K562 (cell line): ENCODE results near the gene C3. TPM values are rescaled to one million over a fixed set of nuclear protein-coding genes. Genes with fewer than 3 reads are reported as not detected.

Source experiments
- CAMTA2 ChIP-seq: fragments of 250-450 bp; sonication (Bioruptor Pico); conservative IDR thresholded peaks from 2 replicates; pipeline ENCODE4 v1.5.1; 2022
- EP300 ChIP-seq: IDR thresholded peaks from 2 replicates; pipeline ENCODE4 v1.6.1; 2012; ENCODE audit warnings: low read length, improper control_type of control experiment
- ERF ChIP-seq: fragments of 450-650 bp; formaldehyde crosslinking; IDR thresholded peaks from 2 replicates; pipeline ENCODE4 v1.4.0; 2020; ENCODE audit warnings: mild to moderate bottlenecking, mixed read lengths
- HEY1 ChIP-seq: fragments of 250-450 bp; sonication (Bioruptor Pico); IDR thresholded peaks from 2 replicates; pipeline ENCODE4 v1.5.0; 2020; ENCODE audit warnings: mild to moderate bottlenecking, moderate library complexity, borderline replicate concordance
- HIVEP1 ChIP-seq: fragments of 250-450 bp; sonication (Bioruptor Pico); IDR thresholded peaks from 2 replicates; pipeline ENCODE4 v1.4.0; 2020; ENCODE audit warnings: mild to moderate bottlenecking
- LCOR ChIP-seq: sonication (generic); formaldehyde crosslinking; IDR thresholded peaks from 2 replicates; pipeline ENCODE4 v1.8.0; 2022; ENCODE audit warnings: mild to moderate bottlenecking, missing genetic modification reagents
- LEF1 ChIP-seq: fragments of 450-650 bp; IDR thresholded peaks from 2 replicates; pipeline ENCODE4 v1.6.1; 2016; ENCODE audit warnings: mild to moderate bottlenecking
- MEF2D ChIP-seq: conservative IDR thresholded peaks from 2 replicates; pipeline ENCODE4 v1.6.1; 2016; ENCODE audit warnings: low read depth, missing genetic modification characterization, missing compliant biosample characterization
- NCOA2 ChIP-seq, 2 experiments: fragments of 450-650 bp; IDR thresholded peaks; 2 replicates each; pipeline ENCODE4 v1.6.1; 2018; ENCODE audit warnings: mild to moderate bottlenecking in 2 of 2, moderate library complexity in 1 of 2; ENCODE audit not compliant: partially characterized antibody in 2 of 2
- NCOA6 ChIP-seq: fragments of 450-650 bp; IDR thresholded peaks from 2 replicates; pipeline ENCODE4 v1.6.1; 2017; ENCODE audit warnings: mild to moderate bottlenecking
- PTBP1 ChIP-seq: fragments of 200-400 bp; formaldehyde crosslinking; IDR thresholded peaks from 2 replicates; pipeline ENCODE4 v1.6.1; 2017; ENCODE audit warnings: low read depth, low read length
- STAG1 ChIP-seq: sonication (generic); formaldehyde crosslinking; IDR thresholded peaks from 2 replicates; pipeline ENCODE4 v1.5.0; 2020; ENCODE audit warnings: missing genetic modification reagents, borderline replicate concordance
- TOE1 ChIP-seq, 2 experiments: fragments of 450-650 bp in 1 of 2; sonication (generic) in 1 of 2; formaldehyde crosslinking in 1 of 2; IDR thresholded peaks; 2 replicates each; pipeline versions ENCODE4 v1.7.1 to v1.8.0; 2016 to 2022; ENCODE audit warnings: borderline replicate concordance in 2 of 2, mild to moderate bottlenecking in 2 of 2, antibody characterized with exemption in 1 of 2, inconsistent platforms in 1 of 2, low read depth in 1 of 2, missing genetic modification reagents in 1 of 2, moderate library complexity in 1 of 2
- ZNF277 ChIP-seq: fragments of 250-450 bp; sonication (Bioruptor Pico); IDR thresholded peaks from 2 replicates; pipeline ENCODE4 v1.8.0; 2022; ENCODE audit warnings: inconsistent platforms, mild to moderate bottlenecking, moderate library complexity, borderline replicate concordance
- ZNF384 ChIP-seq: IDR thresholded peaks from 2 replicates; pipeline ENCODE4 v1.6.1; 2012; ENCODE audit warnings: low read depth, low read length, improper control_type of control experiment
- polyA plus RNA-seq, 8 experiments: library from polyadenylated mRNA; depleted of rRNA in 4 of 8; stranded (reverse) in 5 of 8; unstranded in 3 of 8; fragments of >200 nt; fragmentation: Nextera tagmentation in 2 of 8; fragmentation: Illumina TruSeq in 1 of 8; extraction: Ambion mirVana in 2 of 8; extraction: Trizol in 1 of 8; gene quantifications; 2 replicates each; pipeline versions ENCODE4 v1.2.1 to v1.2.3, GENCODE V29; 2011 to 2014; ENCODE audit warnings: inconsistent platforms in 1 of 8, missing spikeins in 1 of 8
- total RNA-seq, 7 experiments: library from RNA; depleted of rRNA in 6 of 7; stranded (reverse); fragments of >200 nt in 6 of 7; fragmentation: Illumina TruSeq in 2 of 7; extraction: Trizol in 2 of 7; gene quantifications; 2 replicates each; pipeline versions ENCODE4 v1.2.1 to v1.2.3, GENCODE V29; 2011 to 2021; ENCODE audit warnings: low replicate concordance in 1 of 7
- TF ChIP-seq, protein P1 (sequence below): fragments of 450-650 bp; formaldehyde crosslinking; IDR thresholded peaks from 2 replicates; pipeline ENCODE4 v1.4.0; 2020; ENCODE audit warnings: mild to moderate bottlenecking, mixed read lengths
- TF ChIP-seq, protein P2 (sequence below): fragments of 250-450 bp; sonication (Bioruptor Pico); IDR thresholded peaks from 2 replicates; pipeline ENCODE4 v1.9.0; 2021; ENCODE audit warnings: mild to moderate bottlenecking
- TF ChIP-seq, protein P3 (sequence below): sonication (generic); formaldehyde crosslinking; IDR thresholded peaks from 2 replicates; pipeline ENCODE4 v1.8.1; 2023; ENCODE audit warnings: mild to moderate bottlenecking, missing genetic modification reagents
- TF ChIP-seq, protein P4 (sequence below), 2 experiments: fragments of 250-450 bp in 1 of 2; fragments of 450-650 bp in 1 of 2; sonication (Bioruptor Pico) in 1 of 2; IDR thresholded peaks; 2 replicates each; pipeline versions ENCODE4 v1.6.1 to v1.8.0; 2016 to 2021; ENCODE audit warnings: mild to moderate bottlenecking in 2 of 2, moderate library complexity in 2 of 2, missing compliant biosample characterization in 1 of 2, missing genetic modification characterization in 1 of 2
- TF ChIP-seq, protein P5 (sequence below), 2 experiments: fragments of 450-650 bp in 1 of 2; sonication (generic) in 1 of 2; formaldehyde crosslinking; conservative IDR thresholded peaks; 2 replicates each; pipeline versions ENCODE4 v1.4.0 to v1.8.1; 2020 to 2022; ENCODE audit warnings: mild to moderate bottlenecking in 1 of 2, missing genetic modification reagents in 1 of 2

The C3 gene
- total and polyA plus RNA-seq, 9 of the 15 experiments (the other 6 are each of a cell fraction or from before 2014, with no cell fraction given) = 0.59 to 10.6 (median 2.2) TPM

- TF ChIP-seq, protein P1, sequence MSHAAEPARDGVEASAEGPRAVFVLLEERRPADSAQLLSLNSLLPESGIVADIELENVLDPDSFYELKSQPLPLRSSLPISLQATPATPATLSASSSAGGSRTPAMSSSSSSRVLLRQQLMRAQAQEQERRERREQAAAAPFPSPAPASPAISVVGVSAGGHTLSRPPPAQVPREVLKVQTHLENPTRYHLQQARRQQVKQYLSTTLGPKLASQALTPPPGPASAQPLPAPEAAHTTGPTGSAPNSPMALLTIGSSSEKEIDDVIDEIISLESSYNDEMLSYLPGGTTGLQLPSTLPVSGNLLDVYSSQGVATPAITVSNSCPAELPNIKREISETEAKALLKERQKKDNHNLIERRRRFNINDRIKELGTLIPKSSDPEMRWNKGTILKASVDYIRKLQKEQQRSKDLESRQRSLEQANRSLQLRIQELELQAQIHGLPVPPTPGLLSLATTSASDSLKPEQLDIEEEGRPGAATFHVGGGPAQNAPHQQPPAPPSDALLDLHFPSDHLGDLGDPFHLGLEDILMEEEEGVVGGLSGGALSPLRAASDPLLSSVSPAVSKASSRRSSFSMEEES (CRISPR knock-in tag) = no peak
- TF ChIP-seq, protein P2, sequence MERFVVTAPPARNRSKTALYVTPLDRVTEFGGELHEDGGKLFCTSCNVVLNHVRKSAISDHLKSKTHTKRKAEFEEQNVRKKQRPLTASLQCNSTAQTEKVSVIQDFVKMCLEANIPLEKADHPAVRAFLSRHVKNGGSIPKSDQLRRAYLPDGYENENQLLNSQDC (CRISPR knock-in tag) = no peak
- TF ChIP-seq MEF2D (tag) = peak; percentile 45; the same call in 1 of the 2 replicates
- TF ChIP-seq, protein P3, sequence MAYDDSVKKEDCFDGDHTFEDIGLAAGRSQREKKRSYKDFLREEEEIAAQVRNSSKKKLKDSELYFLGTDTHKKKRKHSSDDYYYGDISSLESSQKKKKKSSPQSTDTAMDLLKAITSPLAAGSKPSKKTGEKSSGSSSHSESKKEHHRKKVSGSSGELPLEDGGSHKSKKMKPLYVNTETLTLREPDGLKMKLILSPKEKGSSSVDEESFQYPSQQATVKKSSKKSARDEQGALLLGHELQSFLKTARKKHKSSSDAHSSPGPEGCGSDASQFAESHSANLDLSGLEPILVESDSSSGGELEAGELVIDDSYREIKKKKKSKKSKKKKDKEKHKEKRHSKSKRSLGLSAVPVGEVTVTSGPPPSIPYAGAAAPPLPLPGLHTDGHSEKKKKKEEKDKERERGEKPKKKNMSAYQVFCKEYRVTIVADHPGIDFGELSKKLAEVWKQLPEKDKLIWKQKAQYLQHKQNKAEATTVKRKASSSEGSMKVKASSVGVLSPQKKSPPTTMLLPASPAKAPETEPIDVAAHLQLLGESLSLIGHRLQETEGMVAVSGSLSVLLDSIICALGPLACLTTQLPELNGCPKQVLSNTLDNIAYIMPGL (CRISPR knock-in tag) = no peak
- TF ChIP-seq LCOR (CRISPR knock-in tag) = no peak
- no peak for TF ChIP-seq STAG1 (CRISPR knock-in tag)
- TF ChIP-seq HEY1 (CRISPR knock-in tag) = no peak
- no peak for TF ChIP-seq ERF
- no peak for TF ChIP-seq NCOA6
- no peak for TF ChIP-seq LEF1
- no peak for TF ChIP-seq ZNF384
- TF ChIP-seq TOE1 (IDR thresholded peaks at IDR 0.05; ENCODE audit: borderline replicate concordance) = no peak
- no peak for TF ChIP-seq TOE1 (CRISPR knock-in tag; IDR thresholded peaks at IDR 0.05; ENCODE audit: borderline replicate concordance, low read depth)
- TF ChIP-seq, protein P4, sequence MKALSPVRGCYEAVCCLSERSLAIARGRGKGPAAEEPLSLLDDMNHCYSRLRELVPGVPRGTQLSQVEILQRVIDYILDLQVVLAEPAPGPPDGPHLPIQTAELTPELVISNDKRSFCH (CRISPR knock-in tag; IDR thresholded peaks at IDR 0.05) = no peak
- TF ChIP-seq, protein P4 (tag; IDR thresholded peaks at IDR 0.05) = no peak
- TF ChIP-seq PTBP1 = no peak
- no peak for TF ChIP-seq ZNF277
- no peak for TF ChIP-seq HIVEP1 (CRISPR knock-in tag)
- TF ChIP-seq, protein P5, sequence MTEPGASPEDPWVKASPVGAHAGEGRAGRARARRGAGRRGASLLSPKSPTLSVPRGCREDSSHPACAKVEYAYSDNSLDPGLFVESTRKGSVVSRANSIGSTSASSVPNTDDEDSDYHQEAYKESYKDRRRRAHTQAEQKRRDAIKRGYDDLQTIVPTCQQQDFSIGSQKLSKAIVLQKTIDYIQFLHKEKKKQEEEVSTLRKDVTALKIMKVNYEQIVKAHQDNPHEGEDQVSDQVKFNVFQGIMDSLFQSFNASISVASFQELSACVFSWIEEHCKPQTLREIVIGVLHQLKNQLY (CRISPR knock-in tag; conservative IDR thresholded peaks at IDR 0.05) = no peak
- no peak for TF ChIP-seq EP300
- no peak for TF ChIP-seq CAMTA2 (CRISPR knock-in tag)
- TF ChIP-seq NCOA2 (IDR thresholded peaks at IDR 0.05; ENCODE audit: partially characterized antibody in 2 of 2) = no peak
These were observed 19.6 kb upstream of the C3 start (continued) for GRCh38 chr19:6739883-6740588.
